SU-DHL-6 (cell line): ENCODE measurements around the gene GLYR1.

Experiments
- H2AFZ ChIP-seq: fragments of 200-600 bp; sonication (generic); 2 replicates; pipeline ENCODE4 v1.6.1; 2014; ENCODE audit warnings: low read depth, mild to moderate bottlenecking, moderate library complexity, mixed read lengths, antibody characterized with exemption, low read length; ENCODE audit not compliant: severe bottlenecking
- H3F3A ChIP-seq: fragments of 200-600 bp; shearing (Covaris generic); 2 replicates; pipeline ENCODE4 v1.6.0; 2016; ENCODE audit warnings: antibody characterized with exemption, mild to moderate bottlenecking; ENCODE audit not compliant: insufficient read depth
- H3K27ac ChIP-seq: fragments of 200-600 bp; sonication (generic); 2 replicates; pipeline ENCODE4 v1.5.1; 2016; ENCODE audit warnings: low read depth, mild to moderate bottlenecking, low read length, moderate library complexity, mixed read lengths
- H3K27me3 ChIP-seq: fragments of 200-600 bp; sonication (generic), shearing (Covaris generic); 2 replicates; pipeline ENCODE4 v1.6.0; 2014; ENCODE audit warnings: mild to moderate bottlenecking, low read length
- H3K36me3 ChIP-seq: fragments of 200-600 bp; sonication (generic); 2 replicates; pipeline ENCODE4 v1.6.1; 2014; ENCODE audit warnings: mild to moderate bottlenecking, low read length, mixed read lengths
- H3K4me2 ChIP-seq: fragments of 300-600, 200-600 bp; shearing (Covaris generic), sonication (generic); 2 replicates; pipeline ENCODE4 v1.6.0; 2014; ENCODE audit warnings: low read length, low read depth, mild to moderate bottlenecking; ENCODE audit not compliant: poor library complexity, severe bottlenecking
- H3K4me3 ChIP-seq: fragments of 200-600 bp; sonication (generic); 2 replicates; pipeline ENCODE4 v1.5.1; 2014; ENCODE audit warnings: antibody characterized with exemption, low read length, mild to moderate bottlenecking, mixed read lengths; ENCODE audit not compliant: insufficient read depth, poor library complexity, severe bottlenecking
- H3K79me2 ChIP-seq: fragments of 200-600 bp; sonication (generic); 2 replicates; pipeline ENCODE4 v1.6.1; 2014; ENCODE audit warnings: mild to moderate bottlenecking, low read length, moderate library complexity; ENCODE audit not compliant: insufficient read depth
- H3K9ac ChIP-seq: fragments of 200-600 bp; sonication (generic); 2 replicates; pipeline ENCODE4 v1.7.0; 2014; ENCODE audit warnings: mild to moderate bottlenecking, low read length
- H3K9me2 ChIP-seq: fragments of 200-600 bp; sonication (generic); replicated peaks from 2 replicates; pipeline ENCODE4 v1.6.1; 2014; ENCODE audit warnings: low read length; ENCODE audit not compliant: insufficient read depth
- H3K9me3 ChIP-seq: fragments of 200-600 bp; sonication (generic); 2 replicates; pipeline ENCODE4 v1.6.1; 2014; ENCODE audit warnings: low read length, mixed read lengths; ENCODE audit not compliant: insufficient read depth
- H4K20me1 ChIP-seq: fragments of 200-600 bp; sonication (generic); 2 replicates; pipeline ENCODE4 v1.6.1; 2014; ENCODE audit warnings: low read depth, mild to moderate bottlenecking, antibody characterized with exemption, low read length, moderate library complexity, mixed read lengths
- CTCF ChIP-seq: fragments of 200-600 bp; sonication (generic); IDR thresholded peaks from one replicate; pipeline ENCODE4 v1.5.1; 2017; ENCODE audit warnings: antibody characterized with exemption, mild to moderate bottlenecking, low read length, moderate library complexity; ENCODE audit not compliant: insufficient read depth, poor library complexity, severe bottlenecking
- EZH2phosphoT487 ChIP-seq: fragments of 200-600 bp; sonication (generic), shearing (Covaris generic); conservative IDR thresholded peaks from 2 replicates; pipeline ENCODE4 v1.6.1; 2018; ENCODE audit warnings: mild to moderate bottlenecking, antibody characterized with exemption, low read length, moderate library complexity, mixed read lengths

The GLYR1 gene

GRCh38 chr16:4826526-4826925 lies 20.6 kb downstream of the GLYR1 start:
- Histone ChIP-seq H3K36me3 (peaks cover 16% of the 10 kb centered on the region; the same call in 1 of the 2 replicates), H3K4me3 (no peak overlapping the region), H3K9me3 (no peaks in the 10 kb centered on the region), H2AFZ (no peak overlapping the region), H4K20me1 (no peaks in the 10 kb centered on the region), H3K9me2 (no peaks in the 10 kb centered on the region), H3K27ac (no peak overlapping the region), H3F3A (no peaks in the 10 kb centered on the region), H3K27me3 (no peaks in the 10 kb centered on the region), H3K9ac (no peak overlapping the region), H3K79me2 (no peaks in the 10 kb centered on the region), H3K4me2 (no peak overlapping the region)
- TF ChIP-seq CTCF, result no peak
- TF ChIP-seq EZH2phosphoT487, result no peak

GRCh38 chr16:4825196-4825595 lies 21.9 kb downstream of the GLYR1 start:
- Histone ChIP-seq H3K9me3 (no peaks in the 10 kb centered on the region), H2AFZ (no peak overlapping the region), H3K27me3 (no peaks in the 10 kb centered on the region), H3F3A (no peaks in the 10 kb centered on the region), H3K79me2 (no peaks in the 10 kb centered on the region), H3K9ac (no peak overlapping the region), H3K4me2 (no peak overlapping the region), H3K9me2 (no peaks in the 10 kb centered on the region), H3K27ac (no peak overlapping the region), H3K4me3 (no peak overlapping the region), H3K36me3 (peaks cover 16% of the 10 kb centered on the region; the same call in 1 of the 2 replicates), H4K20me1 (no peaks in the 10 kb centered on the region)
- TF ChIP-seq EZH2phosphoT487, result no peak
- TF ChIP-seq CTCF, result no peak

DNA sequence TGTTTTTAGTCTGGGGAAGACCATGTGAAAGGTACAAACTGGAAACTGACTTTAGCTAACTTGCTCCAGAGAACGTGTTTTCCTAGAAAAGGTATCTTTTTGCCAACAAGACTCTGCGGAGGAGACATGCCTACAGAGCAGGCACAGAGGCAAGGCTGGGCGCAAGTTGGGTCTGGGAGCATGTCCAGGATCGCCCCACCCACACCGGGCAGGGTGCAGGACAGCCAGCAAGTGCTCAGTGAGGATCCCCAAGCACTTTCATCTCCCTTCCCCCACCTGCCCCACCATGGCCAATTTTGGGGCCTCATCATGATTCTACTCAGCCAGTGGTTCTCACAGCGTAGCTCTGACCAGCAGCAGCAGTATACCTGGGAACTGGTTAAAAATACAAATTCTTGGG lies 26.4 kb downstream of the GLYR1 start:
- Histone ChIP-seq H4K20me1 (no peaks in the 10 kb centered on the region), H3K4me2 (no peak overlapping the region), H3K9ac (no peak overlapping the region), H3K27me3 (no peaks in the 10 kb centered on the region), H2AFZ (no peak overlapping the region), H3K36me3 (peaks cover 12% of the 10 kb centered on the region; the same call in 1 of the 2 replicates), H3K27ac (no peak overlapping the region), H3K79me2 (no peaks in the 10 kb centered on the region), H3K9me2 (no peaks in the 10 kb centered on the region), H3F3A (no peaks in the 10 kb centered on the region), H3K4me3 (no peak overlapping the region), H3K9me3 (no peaks in the 10 kb centered on the region)
- TF ChIP-seq EZH2phosphoT487, result no peak
- TF ChIP-seq CTCF, result no peak
